Body of pancreas (tissue), 4 donors: ENCODE measurements around the gene HAPLN3.

Source experiments
- POLR2A ChIP-seq, 3 donors: fragments of 450-650 bp; IDR thresholded peaks; one replicate each; pipeline ENCODE4 v1.6.1; 2016; ENCODE audit warnings: antibody characterized with exemption in 3 of 3, mild to moderate bottlenecking in 2 of 3
- TF ChIP-seq, protein P1 (sequence below), 7 experiments: fragments of 450-650 bp in 4 of 7; fragments of 200-600 bp in 3 of 7; sonication (generic) in 3 of 7; IDR thresholded peaks; one replicate each; pipeline ENCODE4 v1.5.1; 2016 to 2019; ENCODE audit warnings: antibody characterized with exemption in 7 of 7

GRCh38 chr15:88913850-88914169 is 18.5 kb upstream of the HAPLN3 start:
- TF ChIP-seq, protein P1, sequence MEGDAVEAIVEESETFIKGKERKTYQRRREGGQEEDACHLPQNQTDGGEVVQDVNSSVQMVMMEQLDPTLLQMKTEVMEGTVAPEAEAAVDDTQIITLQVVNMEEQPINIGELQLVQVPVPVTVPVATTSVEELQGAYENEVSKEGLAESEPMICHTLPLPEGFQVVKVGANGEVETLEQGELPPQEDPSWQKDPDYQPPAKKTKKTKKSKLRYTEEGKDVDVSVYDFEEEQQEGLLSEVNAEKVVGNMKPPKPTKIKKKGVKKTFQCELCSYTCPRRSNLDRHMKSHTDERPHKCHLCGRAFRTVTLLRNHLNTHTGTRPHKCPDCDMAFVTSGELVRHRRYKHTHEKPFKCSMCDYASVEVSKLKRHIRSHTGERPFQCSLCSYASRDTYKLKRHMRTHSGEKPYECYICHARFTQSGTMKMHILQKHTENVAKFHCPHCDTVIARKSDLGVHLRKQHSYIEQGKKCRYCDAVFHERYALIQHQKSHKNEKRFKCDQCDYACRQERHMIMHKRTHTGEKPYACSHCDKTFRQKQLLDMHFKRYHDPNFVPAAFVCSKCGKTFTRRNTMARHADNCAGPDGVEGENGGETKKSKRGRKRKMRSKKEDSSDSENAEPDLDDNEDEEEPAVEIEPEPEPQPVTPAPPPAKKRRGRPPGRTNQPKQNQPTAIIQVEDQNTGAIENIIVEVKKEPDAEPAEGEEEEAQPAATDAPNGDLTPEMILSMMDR (IDR thresholded peaks at IDR 0.05) = no peak
- TF ChIP-seq POLR2A (IDR thresholded peaks at IDR 0.05) = no peak
